Fibroblast of skin of left biceps (primary cell): Measurements from ENCODE around the gene DHRSX.
A peak's percentile ranks its signal among the peaks of the same experiment; 100 is the strongest.
"Not testable (repeated sequence)": the region's sequence is repeated elsewhere in the genome, so short reads cannot be mapped to it uniquely, and the experiment has no call there.

Source experiments
- DNase-seq, 2 experiments: peaks; one replicate each; pipeline ENCODE4 v3.0.0-alpha.2; 2013; ENCODE audit warnings: low read depth in 2 of 2

The DHRSX gene

GRCh38 chrX:2497961-2498780, 2.6 kb downstream of the DHRSX start:
- DNase-seq: no peak

- DNase-seq: no peak
Observed at GRCh38 chrX:2495595-2495994, 5.2 kb downstream of the DHRSX start.

GRCh38 chrX:2492531-2493218, 8.1 kb downstream of the DHRSX start:
- no peak for DNase-seq

- DNase-seq: no peak
Observed at GRCh38 chrX:2490634-2491033, 10.1 kb downstream of the DHRSX start.

- DNase-seq: no peak
Observed at GRCh38 chrX:2489446-2490445, 11.0 kb downstream of the DHRSX start.

- no peak for DNase-seq
Observed at GRCh38 chrX:2488621-2489285, 12.0 kb downstream of the DHRSX start.

- DNase-seq: no peak
Observed at GRCh38 chrX:2487366-2487765, 13.4 kb downstream of the DHRSX start.

GRCh38 chrX:2486476-2487133, 14.2 kb downstream of the DHRSX start:
- DNase-seq: no peak

- no peak for DNase-seq
Observed at GRCh38 chrX:2485789-2486345, 14.9 kb downstream of the DHRSX start.

GRCh38 chrX:2484721-2485648, 15.8 kb downstream of the DHRSX start:
- peak in 1 of 2 experiments; percentile 22 for DNase-seq

- no peak for DNase-seq
Observed at GRCh38 chrX:2484256-2484655, 16.5 kb downstream of the DHRSX start.

- DNase-seq: no peak
Observed at GRCh38 chrX:2483398-2484060, 17.2 kb downstream of the DHRSX start.

- DNase-seq: not testable (repeated sequence)
Observed at GRCh38 chrX:2481597-2481996, 19.2 kb downstream of the DHRSX start.

- not testable (repeated sequence) for DNase-seq
Observed at GRCh38 chrX:2479982-2480381, 20.8 kb downstream of the DHRSX start.

- no peak for DNase-seq
Observed at GRCh38 chrX:2479420-2479780, 21.4 kb downstream of the DHRSX start.

- no peak for DNase-seq
Observed at GRCh38 chrX:2478546-2479419, 22.0 kb downstream of the DHRSX start.

GRCh38 chrX:2477313-2477712, 23.5 kb downstream of the DHRSX start:
- not testable (repeated sequence) for DNase-seq
